A549 (cell line): ENCODE data around the gene STXBP2. TPM values are rescaled to one million over a fixed set of nuclear protein-coding genes. Genes with fewer than 3 reads are reported as not detected.

Source experiments
- ATAC-seq, 2 experiments: fragments of 200-7000 bp in 1 of 2; fragments of >200 bp in 1 of 2; cut with Nextera tagmentation in 1 of 2; cut with Tn5 transposase in 1 of 2; 3 replicates each; pipeline versions ENCODE4 v1.8.0 to v1.9.1; 2018 to 2020; ENCODE audit warnings: mild to moderate bottlenecking in 1 of 2, moderate library complexity in 1 of 2
- CTCF ChIA-PET: fragments of 300-600 bp; sonication (Branson Sonifier 250); formaldehyde crosslinking; extraction: SDS; loops from one replicate; lab custom pipeline; 2021; ENCODE audit warnings: antibody characterized with exemption, inconsistent platforms; lab: Yijun Ruan, JAX
- POLR2A ChIA-PET: fragments of 350-600 bp; formaldehyde crosslinking; extraction: SDS; loops from one replicate; lab custom pipeline; 2021; ENCODE audit warnings: antibody characterized with exemption, inconsistent platforms; lab: Yijun Ruan, JAX
- DNase-seq, 2 experiments: peaks; one replicate each; pipeline versions ENCODE4 v3.0.0 to v3.0.0-alpha.2; 2011 to 2016; ENCODE audit warnings: low read depth in 1 of 2, low spot score in 1 of 2
- FAIRE-seq: peaks from 2 replicates; lab custom pipeline; 2011; peaks lifted over from hg19 to GRCh38; lab: Jason Lieb, UNC
- H3K27ac ChIP-seq, 2 experiments: fragments of >200 bp; sonication (Bioruptor Twin); formaldehyde crosslinking; 3 replicates each; pipeline ENCODE4 v1.5.1; 2016 to 2017
- H3K4me1 ChIP-seq: fragments of >200 bp; sonication (Bioruptor Twin); formaldehyde crosslinking; 3 replicates; pipeline ENCODE4 v1.6.1; 2016
- H3K4me2 ChIP-seq: fragments of >200 bp; sonication (Bioruptor Twin); formaldehyde crosslinking; 3 replicates; pipeline ENCODE4 v1.6.1; 2016
- H3K4me3 ChIP-seq: fragments of >200 bp; sonication (Bioruptor Twin); formaldehyde crosslinking; 3 replicates; pipeline ENCODE4 v1.5.1; 2016
- H3K9me3 ChIP-seq: fragments of >200 bp; sonication (Bioruptor Twin); formaldehyde crosslinking; 3 replicates; pipeline ENCODE4 v1.6.1; 2016
- ATOH8 ChIP-seq: fragments of 250-450 bp; sonication (Bioruptor Pico); IDR thresholded peaks from 2 replicates; pipeline ENCODE4 v1.5.0; 2020; ENCODE audit warnings: low read depth, mild to moderate bottlenecking, moderate library complexity
- BCL3 ChIP-seq: fragments of >200 bp; sonication (Bioruptor Twin); formaldehyde crosslinking; IDR thresholded peaks from 3 replicates; pipeline ENCODE4 v1.6.1; 2016
- BHLHE40 ChIP-seq: IDR thresholded peaks from 2 replicates; pipeline ENCODE4 v1.6.1; 2012; ENCODE audit warnings: low read depth, low read length, inconsistent platforms
- CBX2 ChIP-seq: fragments of 200-600 bp; sonication (generic); IDR thresholded peaks from 2 replicates; pipeline ENCODE4 v1.6.1; 2016; ENCODE audit warnings: low read depth, mild to moderate bottlenecking, borderline replicate concordance
- CHD4 ChIP-seq: fragments of 200-600 bp; sonication (generic); IDR thresholded peaks from 2 replicates; pipeline ENCODE4 v1.6.1; 2016; ENCODE audit warnings: antibody characterized with exemption, mild to moderate bottlenecking, borderline replicate concordance
- EHF ChIP-seq: fragments of 250-450 bp; sonication (Bioruptor Pico); IDR thresholded peaks from 2 replicates; pipeline ENCODE4 v1.5.0; 2020; ENCODE audit warnings: mild to moderate bottlenecking
- ELK1 ChIP-seq: fragments of 150-350 bp; IDR thresholded peaks from 2 replicates; pipeline ENCODE4 v1.6.1; 2014; ENCODE audit warnings: low read depth, mild to moderate bottlenecking, low read length
- ESRRA ChIP-seq: fragments of 150-350 bp; IDR thresholded peaks from 2 replicates; pipeline ENCODE4 v1.6.1; 2014; ENCODE audit warnings: mild to moderate bottlenecking, low read length, borderline replicate concordance
- FOSB ChIP-seq: fragments of 250-450 bp; sonication (Bioruptor Pico); IDR thresholded peaks from 2 replicates; pipeline ENCODE4 v1.5.0; 2020; ENCODE audit warnings: mild to moderate bottlenecking, moderate library complexity
- HDAC2 ChIP-seq: fragments of 200-600 bp; sonication (generic); IDR thresholded peaks from 2 replicates; pipeline ENCODE4 v1.6.1; 2016
- HES2 ChIP-seq: fragments of >200 bp; sonication (Bioruptor Twin); formaldehyde crosslinking; IDR thresholded peaks from 2 replicates; pipeline ENCODE4 v1.6.1; 2016
- HEYL ChIP-seq: fragments of 250-450 bp; sonication (Bioruptor Pico); IDR thresholded peaks from 2 replicates; pipeline ENCODE4 v1.8.0; 2021; ENCODE audit warnings: mild to moderate bottlenecking, moderate library complexity
- HMGXB4 ChIP-seq: fragments of 250-450 bp; sonication (Bioruptor Pico); IDR thresholded peaks from 2 replicates; pipeline ENCODE4 v1.5.0; 2021; ENCODE audit warnings: mild to moderate bottlenecking, moderate library complexity, borderline replicate concordance
- HOXA7 ChIP-seq: fragments of 250-450 bp; sonication (Bioruptor Pico); IDR thresholded peaks from 2 replicates; pipeline ENCODE4 v1.5.0; 2020; ENCODE audit warnings: mild to moderate bottlenecking, moderate library complexity
- HOXB5 ChIP-seq: fragments of 250-450 bp; sonication (Bioruptor Pico); IDR thresholded peaks from 2 replicates; pipeline ENCODE4 v1.5.0; 2020; ENCODE audit warnings: mild to moderate bottlenecking, moderate library complexity
- JUNB ChIP-seq: fragments of >200 bp; sonication (Bioruptor Twin); formaldehyde crosslinking; IDR thresholded peaks from 2 replicates; pipeline ENCODE4 v1.6.1; 2016
- KDM1A ChIP-seq: fragments of 200-600 bp; sonication (generic); IDR thresholded peaks from 2 replicates; pipeline ENCODE4 v1.6.1; 2016; ENCODE audit warnings: low read depth, mild to moderate bottlenecking
- KDM5A ChIP-seq: fragments of 200-600 bp; sonication (generic); IDR thresholded peaks from 2 replicates; pipeline ENCODE4 v1.6.1; 2016; ENCODE audit warnings: antibody characterized with exemption, mild to moderate bottlenecking
- MAFK ChIP-seq: fragments of 450-650 bp; IDR thresholded peaks from 2 replicates; pipeline ENCODE4 v1.6.1; 2014; ENCODE audit not compliant: partially characterized antibody
- MAZ ChIP-seq: fragments of 150-350 bp; IDR thresholded peaks from 2 replicates; pipeline ENCODE4 v1.6.1; 2014; ENCODE audit warnings: antibody characterized with exemption, low read depth, low read length, borderline replicate concordance
- NFE2L2 ChIP-seq: fragments of 150-350 bp; conservative IDR thresholded peaks from 2 replicates; pipeline ENCODE4 v1.6.1; 2014; ENCODE audit warnings: low read length
- PBX3 ChIP-seq: IDR thresholded peaks from 2 replicates; pipeline ENCODE4 v1.6.1; 2012
- RARB ChIP-seq: fragments of 250-450 bp; sonication (Bioruptor Pico); IDR thresholded peaks from 2 replicates; pipeline ENCODE4 v1.8.0; 2021; ENCODE audit warnings: mild to moderate bottlenecking, moderate library complexity
- RCOR1 ChIP-seq: fragments of 150-350 bp; IDR thresholded peaks from 2 replicates; pipeline ENCODE4 v1.6.1; 2014; ENCODE audit warnings: antibody characterized with exemption, low read length, low read depth
- TFCP2L1 ChIP-seq: fragments of 250-450 bp; sonication (Bioruptor Pico); IDR thresholded peaks from 2 replicates; pipeline ENCODE4 v1.5.0; 2021; ENCODE audit warnings: mild to moderate bottlenecking
- TP53 ChIP-seq: fragments of 250-450 bp; sonication (Bioruptor Pico); IDR thresholded peaks from 2 replicates; pipeline ENCODE4 v1.5.0; 2021; ENCODE audit warnings: mild to moderate bottlenecking, moderate library complexity
- USF2 ChIP-seq: fragments of 450-650 bp; IDR thresholded peaks from 2 replicates; pipeline ENCODE4 v1.6.1; 2014; ENCODE audit warnings: antibody characterized with exemption
- ZFP36 ChIP-seq: fragments of 450-650 bp; IDR thresholded peaks from 2 replicates; pipeline ENCODE4 v1.6.1; 2014; ENCODE audit warnings: borderline replicate concordance; ENCODE audit not compliant: partially characterized antibody
- ZSCAN20 ChIP-seq: fragments of 250-450 bp; sonication (Bioruptor Pico); IDR thresholded peaks from 2 replicates; pipeline ENCODE4 v1.8.0; 2022; ENCODE audit warnings: mild to moderate bottlenecking, moderate library complexity
- WGBS: methylation state at CpG from one replicate; pipeline ENCODE4 v1.1.6; 2017; ENCODE audit errors: missing lambda C conversion rate; 5-methylcytosine and 5-hydroxymethylcytosine counted together
- polyA plus RNA-seq, 4 experiments: library from polyadenylated mRNA; depleted of rRNA in 3 of 4; stranded (reverse); fragments of >200 nt; fragmentation: RNase III in 1 of 4; extraction: RNeasy Plus Mini Kit Qiagen cat#74134 plus additional on column Dnase treatment in 1 of 4; gene quantifications; 2 replicates in 3 of 4; 3 replicates in 1 of 4; pipeline ENCODE4 v1.2.3, GENCODE V29; 2011 to 2017

STXBP2 gene
- polyA plus RNA-seq, 2 of the 4 experiments (the other 2 are of a cell fraction) = 41.4 to 47.2 TPM

- TF ChIP-seq CBX2 (no peak), HDAC2 (no peak), BCL3 (no peak), HOXA7 (CRISPR knock-in tag) (no peak), BHLHE40 (no peak), KDM1A (no peak), FOSB (CRISPR knock-in tag) (no peak), JUNB (no peak), TP53 (CRISPR knock-in tag) (no peak), NFE2L2 (no peak), HOXB5 (CRISPR knock-in tag) (no peak), HEYL (CRISPR knock-in tag) (no peak)
- DNase-seq = no peak
- WGBS = 88% methylated on average over 13 of the region's 13 CpGs
- H3K4me3 ChIP-seq = no peak overlapping the region
- H3K27ac ChIP-seq = no peak overlapping the region
- H3K4me1 ChIP-seq = no peaks in the 10 kb centered on the region
- ChIA-PET CTCF (no interaction called here), POLR2A (no interaction called here)
- no peak overlapping the region for H3K4me2 ChIP-seq
- no peaks in the 10 kb centered on the region for H3K9me3 ChIP-seq
- no peak for ATAC-seq
- no peak for FAIRE-seq
Measured at GRCh38 chr19:7639863-7640348, 3.0 kb downstream of the STXBP2 start.

- 80% methylated on average over 4 of the region's 11 CpGs for WGBS
- no peak for DNase-seq
- no peak for FAIRE-seq
- CTCF ChIA-PET = interaction anchor here (1.0 kb wide), 1 partner anchor 72 kb away, joined by 5 read pairs; no protein-coding TSS in a partner anchor
- POLR2A ChIA-PET = no interaction called here
- Histone ChIP-seq H3K27ac (no peak overlapping the region), H3K4me2 (no peak overlapping the region), H3K9me3 (no peaks in the 10 kb centered on the region), H3K4me3 (no peak overlapping the region), H3K4me1 (no peaks in the 10 kb centered on the region)
- no peak for TF ChIP-seq ZSCAN20 (CRISPR knock-in tag)
- TF ChIP-seq HES2 = no peak
- TF ChIP-seq RCOR1 = no peak
- TF ChIP-seq PBX3 = no peak
- TF ChIP-seq ATOH8 (CRISPR knock-in tag) = no peak
- TF ChIP-seq HOXA7 (CRISPR knock-in tag) = no peak
- no peak for TF ChIP-seq TFCP2L1 (CRISPR knock-in tag)
- no peak for TF ChIP-seq ELK1
- TF ChIP-seq USF2 = no peak
- TF ChIP-seq RARB (CRISPR knock-in tag) = no peak
- TF ChIP-seq ESRRA = no peak
- no peak for TF ChIP-seq EHF (CRISPR knock-in tag)
- no peak for TF ChIP-seq ZFP36
- TF ChIP-seq CHD4 = no peak
- no peak for TF ChIP-seq HOXB5 (CRISPR knock-in tag)
- TF ChIP-seq MAFK = no peak
- no peak for TF ChIP-seq MAZ
- no peak for TF ChIP-seq KDM5A
- no peak for TF ChIP-seq BHLHE40
- TF ChIP-seq HMGXB4 (CRISPR knock-in tag) = no peak
- no peak for ATAC-seq
Measured at GRCh38 chr19:7640803-7641202, 3.9 kb downstream of the STXBP2 start.
